GM12878 (cell line): ENCODE measurements around the gene SMARCC1. TPM values are rescaled to one million over a fixed set of nuclear protein-coding genes. Genes with fewer than 3 reads are reported as not detected.

Experiments used
- ATAC-seq: fragments of 200-7000 bp; cut with Tn5 transposase; 3 replicates; pipeline ENCODE4 v1.9.1; 2020; ENCODE audit warnings: mild to moderate bottlenecking, moderate library complexity
- BruUV-seq: library from RNA; stranded (reverse); fragments of 400-500 nt; replicated peaks from 2 replicates; lab custom pipeline; 2021; lab: Mats Ljungman, UMichigan
- CTCF ChIA-PET: fragments of 300-600 bp; sonication (Branson Sonifier 250); formaldehyde crosslinking; extraction: SDS; loops from one replicate; lab custom pipeline; 2021; ENCODE audit warnings: inconsistent platforms; lab: Yijun Ruan, JAX
- POLR2A ChIA-PET: fragments of 350-600 bp; formaldehyde crosslinking; extraction: SDS; loops from one replicate; lab custom pipeline; 2021; ENCODE audit warnings: inconsistent platforms; lab: Charles Lee
- RAD21 ChIA-PET: fragments of 300-600 bp; sonication (Branson Sonifier 250); formaldehyde crosslinking; loops from one replicate; lab custom pipeline; 2023; ENCODE audit warnings: antibody characterized with exemption; ENCODE audit not compliant: unreplicated experiment; lab: Charles Lee
- SMC1A ChIA-PET: fragments of 300-600 bp; sonication (Branson Sonifier 250); formaldehyde crosslinking; loops from one replicate; lab custom pipeline; 2023; ENCODE audit not compliant: unreplicated experiment, uncharacterized antibody; lab: Charles Lee
- DNase-seq: peaks from one replicate; pipeline ENCODE4 v3.0.0-alpha.2; 2011; ENCODE audit warnings: low read depth, low spot score
- FAIRE-seq: peaks from 3 replicates; lab custom pipeline; 2011; peaks lifted over from hg19 to GRCh38; lab: Jason Lieb, UNC
- H2AFZ ChIP-seq: 2 replicates; pipeline ENCODE4 v1.6.0; 2011; ENCODE audit warnings: low read depth, low read length, control low read depth; ENCODE audit not compliant: control insufficient read depth
- H3K27ac ChIP-seq: 2 replicates; pipeline ENCODE4 v1.5.1; 2011; ENCODE audit warnings: control low read depth; ENCODE audit not compliant: control insufficient read depth, insufficient read depth
- H3K27me3 ChIP-seq, 2 experiments: replicated peaks in 1 of 2; 2 replicates each; pipeline versions ENCODE4 v1.6.0 to v1.6.1; 2011; ENCODE audit warnings: low read length in 1 of 2; ENCODE audit not compliant: control insufficient read depth in 2 of 2, insufficient read depth in 2 of 2
- H3K36me3 ChIP-seq, 2 experiments: 2 replicates each; pipeline ENCODE4 v1.5.1; 2011; ENCODE audit warnings: low read length in 1 of 2; ENCODE audit not compliant: control insufficient read depth in 2 of 2, insufficient read depth in 2 of 2
- H3K4me1 ChIP-seq: 2 replicates; pipeline ENCODE4 v1.6.1; 2011; ENCODE audit warnings: mild to moderate bottlenecking, low read length, moderate library complexity, mixed read lengths; ENCODE audit not compliant: control insufficient read depth, insufficient read depth
- H3K4me2 ChIP-seq: 2 replicates; pipeline ENCODE4 v1.6.0; 2011; ENCODE audit warnings: control low read depth; ENCODE audit not compliant: control insufficient read depth, insufficient read depth
- H3K4me3 ChIP-seq: fragments of 200-600 bp; sonication (generic); 2 replicates; pipeline ENCODE4 v1.5.1; 2016
- H3K79me2 ChIP-seq: 2 replicates; pipeline ENCODE4 v1.6.0; 2011; ENCODE audit warnings: low read length; ENCODE audit not compliant: control insufficient read depth, insufficient read depth
- H3K9ac ChIP-seq: 2 replicates; pipeline ENCODE4 v1.8.0; 2011; ENCODE audit warnings: low read length, control low read depth, mixed read lengths; ENCODE audit not compliant: control insufficient read depth, insufficient read depth
- H3K9me3 ChIP-seq: replicated peaks from 3 replicates; pipeline ENCODE4 v1.5.1; 2011; ENCODE audit warnings: mild to moderate bottlenecking, low read length; ENCODE audit not compliant: control insufficient read depth, insufficient read depth
- H4K20me1 ChIP-seq: 2 replicates; pipeline ENCODE4 v1.6.0; 2011; ENCODE audit not compliant: control insufficient read depth, insufficient read depth
- FOXK2 ChIP-seq: fragments of 450-650 bp; IDR thresholded peaks from 2 replicates; pipeline ENCODE4 v1.6.1; 2017; ENCODE audit warnings: mild to moderate bottlenecking, moderate library complexity
- IKZF2 ChIP-seq, 2 experiments: fragments of 450-650 bp; IDR thresholded peaks; 2 replicates each; pipeline ENCODE4 v1.6.1; 2017; ENCODE audit warnings: mild to moderate bottlenecking in 2 of 2, moderate library complexity in 2 of 2
- IRF4 ChIP-seq: IDR thresholded peaks from 2 replicates; pipeline ENCODE4 v1.6.1; 2011; ENCODE audit warnings: low read depth, low read length
- SMAD5 ChIP-seq: IDR thresholded peaks from 2 replicates; pipeline ENCODE4 v1.6.1; 2016; ENCODE audit warnings: antibody characterized with exemption, low read depth
- ZBTB11 ChIP-seq: fragments of 450-650 bp; formaldehyde crosslinking; IDR thresholded peaks from 2 replicates; pipeline ENCODE4 v1.5.0; 2022; ENCODE audit warnings: mild to moderate bottlenecking, missing genetic modification characterization
- ZNF217 ChIP-seq: fragments of 450-650 bp; IDR thresholded peaks from 2 replicates; pipeline ENCODE4 v1.6.1; 2017; ENCODE audit warnings: antibody characterized with exemption, mild to moderate bottlenecking
- WGBS: methylation state at CpG from one replicate; pipeline ENCODE4 v1.1.6; 2016; ENCODE audit warnings: low lambda C conversion rate; ENCODE audit not compliant: insufficient replicate concordance, insufficient coverage; ENCODE audit errors: missing lambda C conversion rate; 5-methylcytosine and 5-hydroxymethylcytosine counted together
- in situ Hi-C: fragments of 300-500 bp; cut with MboI; formaldehyde crosslinking; loops from 9 replicates; pipeline ENCODE4 v1.14.3; 2018; ENCODE audit warnings: mixed read lengths
- intact Hi-C: fragments of 100-400 bp; cut with micrococcal nuclease; formaldehyde crosslinking; loops from one replicate; pipeline ENCODE4 v1.14.2; 2022; ENCODE audit not compliant: unreplicated experiment
- polyA plus RNA-seq, 11 experiments: library from polyadenylated mRNA; depleted of rRNA in 4 of 11; unstranded in 6 of 11; stranded (reverse) in 5 of 11; fragments of >200 nt; fragmentation: Nextera tagmentation in 4 of 11; fragmentation: Illumina TruSeq in 1 of 11; extraction: Ambion mirVana in 4 of 11; extraction: Trizol in 1 of 11; gene quantifications; 1 replicate in 1 of 11; 2 replicates in 10 of 11; pipeline versions ENCODE4 v1.2.1 to v1.2.3, GENCODE V29; 2011 to 2016; ENCODE audit warnings: inconsistent platforms in 2 of 11, missing spikeins in 2 of 11, low read depth in 1 of 11
- total RNA-seq, 4 experiments: library from RNA; depleted of rRNA in 3 of 4; stranded (reverse); fragments of >200 nt in 3 of 4; fragmentation: Illumina TruSeq in 1 of 4; extraction: Trizol in 1 of 4; gene quantifications; 2 replicates each; pipeline versions ENCODE4 v1.2.1 to v1.2.3, GENCODE V29; 2013 to 2021

SMARCC1 gene
- total and polyA plus RNA-seq, 10 of the 15 experiments (the other 5 are each of a cell fraction or from before 2014, with no cell fraction given), result 26.6 to 147 (median 57.1) TPM

GRCh38 chr3:47713655-47714054 lies 68.0 kb downstream of the SMARCC1 start:
- H3K4me3 ChIP-seq, result no peak overlapping the region
- DNase-seq (no peak), FAIRE-seq (no peak), ATAC-seq (no peak)
- TF ChIP-seq SMAD5, result no peak
- TF ChIP-seq FOXK2, result no peak
- no peak for TF ChIP-seq ZNF217
- TF ChIP-seq IRF4, result no peak
- TF ChIP-seq IKZF2 (IDR thresholded peaks at IDR 0.05), result no peak
- no peak for TF ChIP-seq ZBTB11 (CRISPR knock-in tag)
- no peaks in the 10 kb centered on the region for H3K79me2 ChIP-seq
- no peaks in the 10 kb centered on the region for H3K9me3 ChIP-seq
- H4K20me1 ChIP-seq, result no peaks in the 10 kb centered on the region
- WGBS, result 98% methylated on average over 2 of the region's 2 CpGs
- H3K27ac ChIP-seq, result no peak overlapping the region
- no TSS peak for BruUV-seq
- H2AFZ ChIP-seq, result no peak overlapping the region
- in situ Hi-C loops (no loop called here), intact Hi-C loops (no loop called here)
- peaks cover 3 to 47% of the 10 kb centered on the region in 2 experiments for H3K36me3 ChIP-seq
- ChIA-PET SMC1A (interaction anchor here (0.6 to 2.4 kb wide), 4 partner anchors 18 to 69 kb away, joined by 3 to 8 read pairs (median 4); no protein-coding TSS in a partner anchor), CTCF (interaction anchor here (0.8 to 1.6 kb wide), 2 partner anchors 10 to 191 kb away, joined by 3 read pairs; no protein-coding TSS in a partner anchor), RAD21 (interaction anchor here (0.6 kb wide), 1 partner anchor 89 kb away, joined by 3 read pairs; no protein-coding TSS in a partner anchor), POLR2A (no interaction called here)
- H3K4me2 ChIP-seq, result no peak overlapping the region
- H3K9ac ChIP-seq, result no peak overlapping the region
- H3K4me1 ChIP-seq, result no peaks in the 10 kb centered on the region
- H3K27me3 ChIP-seq, result no peaks in the 10 kb centered on the region
